ENCODE data around the gene SNAP23. TPM values are rescaled to one million over a fixed set of nuclear protein-coding genes. Genes with fewer than 3 reads are reported as not detected.

Gene SNAP23
- total and polyA plus RNA-seq, 2 of the 8 experiments (the other 6 are each of a cell fraction or from before 2014, with no cell fraction given) = 58.0 to 72.8 TPM

- ChIA-PET CTCF (ENCODE audit: partially characterized antibody) (interaction anchor here (0.6 kb wide), 1 partner anchor 96 kb away, joined by 4 read pairs; no protein-coding TSS in a partner anchor), POLR2A (ENCODE audit: partially characterized antibody) (interaction anchor here (0.9 kb wide), 1 partner anchor 35 kb away, joined by 3 read pairs; no protein-coding TSS in a partner anchor)
- 82% methylated on average over 4 of the region's 4 CpGs; no CpG with 5 or more reads in 1 of the 2 experiments for WGBS, 2 experiments (ENCODE audit: extremely low coverage in 1 of 2, insufficient coverage in 1 of 2, insufficient read length in 1 of 2, insufficient replicate concordance in 2 of 2, low coverage in 1 of 2, low lambda C conversion rate in 2 of 2, missing lambda C conversion rate in 1 of 2)
- TF ChIP-seq JUND (IDR thresholded peaks at IDR 0.05; ENCODE audit: low read length) (no peak), TAF7 (optimal IDR thresholded peaks at IDR 0.05; ENCODE audit: borderline replicate concordance, low read depth, low read length) (no peak), CTBP2 (IDR thresholded peaks at IDR 0.05; ENCODE audit: borderline replicate concordance, insufficient read depth, insufficient read length, low read length) (no peak), CREB1 (IDR thresholded peaks at IDR 0.05) (no peak), TEAD4 (IDR thresholded peaks at IDR 0.05; ENCODE audit: low read depth, low read length) (no peak), EP300 (IDR thresholded peaks at IDR 0.05; ENCODE audit: borderline replicate concordance in 1 of 2, low read depth in 2 of 2, low read length in 2 of 2) (no peak), JUN (IDR thresholded peaks at IDR 0.05; ENCODE audit: low read depth, low read length) (no peak), KDM1A (IDR thresholded peaks at IDR 0.05; ENCODE audit: borderline replicate concordance, low read length) (no peak), KDM5A (IDR thresholded peaks at IDR 0.05; ENCODE audit: low read length) (no peak), BRCA1 (IDR thresholded peaks at IDR 0.05; ENCODE audit: low read depth, low read length) (no peak), POU5F1 (IDR thresholded peaks at IDR 0.05; ENCODE audit: low read depth, low read length) (no peak), CEBPB (IDR thresholded peaks at IDR 0.05; ENCODE audit: low read depth, low read length) (no peak)
- TF ChIP-seq, protein P1, sequence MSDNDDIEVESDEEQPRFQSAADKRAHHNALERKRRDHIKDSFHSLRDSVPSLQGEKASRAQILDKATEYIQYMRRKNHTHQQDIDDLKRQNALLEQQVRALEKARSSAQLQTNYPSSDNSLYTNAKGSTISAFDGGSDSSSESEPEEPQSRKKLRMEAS (IDR thresholded peaks at IDR 0.05) = no peak
- TF ChIP-seq, protein P2, sequence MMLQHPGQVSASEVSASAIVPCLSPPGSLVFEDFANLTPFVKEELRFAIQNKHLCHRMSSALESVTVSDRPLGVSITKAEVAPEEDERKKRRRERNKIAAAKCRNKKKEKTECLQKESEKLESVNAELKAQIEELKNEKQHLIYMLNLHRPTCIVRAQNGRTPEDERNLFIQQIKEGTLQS (IDR thresholded peaks at IDR 0.05; ENCODE audit: insufficient read depth, low read depth, low read length) = no peak
Measured at GRCh38 chr15:42511007-42511391, 15.6 kb downstream of the SNAP23 start.

More at GRCh38 chr15:42511007-42511391, 15.6 kb downstream of the SNAP23 start:
- H3K79me2 ChIP-seq (ENCODE audit: control insufficient read depth in 1 of 2, insufficient read depth in 2 of 2, low read length in 2 of 2) = peaks cover 0 to 13% of the 10 kb centered on the region in 2 experiments; a peak in 1 of 4 replicates
- DNase-seq (ENCODE audit: low read depth in 1 of 2, low spot score in 2 of 2) (no peak), FAIRE-seq (no peak)
- H2AK5ac ChIP-seq (ENCODE audit: low read depth, low read length) = no peak overlapping the region
- no peak overlapping the region for H3K4me2 ChIP-seq (ENCODE audit: insufficient read depth in 1 of 2, low read depth in 2 of 2, low read length in 2 of 2)
- no peaks in the 10 kb centered on the region for H3K27me3 ChIP-seq (replicated peaks in 1 of 4; ENCODE audit: control insufficient read depth in 3 of 4, extremely low read depth in 1 of 4, insufficient read depth in 3 of 4, low read length in 3 of 4)
- no peak overlapping the region for H2BK20ac ChIP-seq (ENCODE audit: low read length)
- H3K36me3 ChIP-seq (ENCODE audit: control insufficient read depth in 2 of 4, insufficient read depth in 4 of 4, low read length in 3 of 4) = peaks cover 0 to 19% (median 4%) of the 10 kb centered on the region in 4 experiments; a peak in 6 of 8 replicates
- no peak overlapping the region for H3K4me3 ChIP-seq (ENCODE audit: extremely low read depth in 1 of 4, insufficient read depth in 2 of 4, low read depth in 3 of 4, low read length in 4 of 4)
- no peak overlapping the region for H3K4ac ChIP-seq (replicated peaks; ENCODE audit: insufficient read length, low read depth, low read length)
- H3K14ac ChIP-seq (ENCODE audit: insufficient read length) = no peak overlapping the region
- H3K56ac ChIP-seq (replicated peaks; ENCODE audit: insufficient read length, low read depth, low read length) = no peak overlapping the region
- no peak overlapping the region for H3K23ac ChIP-seq (ENCODE audit: insufficient read length)
- no peak overlapping the region for H4K8ac ChIP-seq (ENCODE audit: extremely low read depth, insufficient read depth, low read length)
- H4K91ac ChIP-seq (replicated peaks; ENCODE audit: insufficient read length, low read length) = no peak overlapping the region
- peaks cover 5% of the 10 kb centered on the region for H3K79me1 ChIP-seq (ENCODE audit: low read depth, low read length)
- H2BK5ac ChIP-seq (ENCODE audit: low read depth, low read length) = no peak overlapping the region
- H2BK12ac ChIP-seq (ENCODE audit: low read depth, low read length) = no peak overlapping the region
- H4K20me1 ChIP-seq (replicated peaks in 1 of 2; ENCODE audit: control insufficient read depth in 1 of 2, insufficient read depth in 2 of 2, low read length in 2 of 2) = peaks cover 0 to 2% of the 10 kb centered on the region in 2 experiments
- H3K9me3 ChIP-seq (ENCODE audit: insufficient read depth in 2 of 2, low read depth in 1 of 2, low read length in 1 of 2) = no peaks in the 10 kb centered on the region
- no peak overlapping the region for H4K5ac ChIP-seq (ENCODE audit: insufficient read length, low read depth, low read length)
- no peak overlapping the region for H3K27ac ChIP-seq (ENCODE audit: low read depth, low read length)
- H2BK15ac ChIP-seq (ENCODE audit: low read length) = no peak overlapping the region
- H3K9ac ChIP-seq (replicated peaks in 1 of 4; ENCODE audit: extremely low read depth in 1 of 4, low read depth in 3 of 4, low read length in 3 of 4) = no peak overlapping the region
- no peak overlapping the region for H2AFZ ChIP-seq (ENCODE audit: low read length)
- no peak overlapping the region for H2BK120ac ChIP-seq (replicated peaks; ENCODE audit: low read depth, low read length)
- no peaks in the 10 kb centered on the region for H3K23me2 ChIP-seq (ENCODE audit: low read depth, low read length)
- H3K4me1 ChIP-seq (replicated peaks in 1 of 4; ENCODE audit: control insufficient read depth in 3 of 4, insufficient read depth in 4 of 4, low read length in 3 of 4) = no peaks in the 10 kb centered on the region
- H3K18ac ChIP-seq (ENCODE audit: extremely low read depth, low read length) = no peak overlapping the region

All from H1 (cell line).